Mucosa of descending colon (tissue), 3 donors: ENCODE measurements around the gene HOXA3. TPM values are rescaled to one million over a fixed set of nuclear protein-coding genes. Genes with fewer than 3 reads are reported as not detected.
A peak's percentile ranks its signal among the peaks of the same experiment; 100 is the strongest.

ENCODE experiments used
- ATAC-seq: fragments of 200-7000 bp; cut with Tn5 transposase; one replicate; pipeline ENCODE4 v1.9.1; 2020; ENCODE audit warnings: mild to moderate bottlenecking, moderate library complexity
- DNase-seq, 3 donors: peaks; one replicate each; pipeline ENCODE4 v3.0.0-alpha.2; 2020
- H3K36me3 ChIP-seq: fragments of 200-600 bp; one replicate; pipeline ENCODE4 v1.8.0; 2021; ENCODE audit warnings: low read depth, mild to moderate bottlenecking
- H3K4me1 ChIP-seq: fragments of 200-600 bp; one replicate; pipeline ENCODE4 v1.8.0; 2021; ENCODE audit warnings: low read depth, mild to moderate bottlenecking
- H3K4me3 ChIP-seq: fragments of 200-600 bp; one replicate; pipeline ENCODE4 v1.8.0; 2021; ENCODE audit warnings: mild to moderate bottlenecking
- H3K9me3 ChIP-seq: fragments of 200-600 bp; one replicate; pipeline ENCODE4 v1.8.0; 2021; ENCODE audit warnings: mild to moderate bottlenecking
- CTCF ChIP-seq: fragments of 200-600 bp; IDR thresholded peaks from one replicate; pipeline ENCODE4 v1.8.0; 2022; ENCODE audit warnings: antibody characterized with exemption, mild to moderate bottlenecking
- intact Hi-C, 2 donors: fragments of 100-400 bp; cut with DNase I in 1 of 2; cut with micrococcal nuclease in 1 of 2; formaldehyde crosslinking; loops; one replicate each; pipeline versions ENCODE4 v1.11.0 to v1.11.1; 2022; cut with DNase I, micrococcal nuclease
- total RNA-seq, 3 donors: library from RNA; stranded (reverse); fragmentation: NEBNext Ultra II Directional in 2 of 3; extraction: Animal tissue kit (Norgen Biotek cat#: 25700) in 2 of 3; gene quantifications; one replicate each; pipeline versions ENCODE4 v1.2.1 to v1.2.4, GENCODE V29; 2021 to 2023
- donor health status: DM: no; HTN: no; CAD: no; lungs with moderate emphysema.
- donor health status: DM: no; HTN: no; CAD: no.
- donor health status: DM: no; HTN: yes; CAD: no.

The HOXA3 gene
- total RNA-seq, 3 donors from 2014 or later = 19.9 to 38.1 (median 20.5) TPM

- Histone ChIP-seq H3K9me3 (no peaks in the 10 kb centered on the region), H3K4me3 (peak within 1 kb of the TSS; percentile 85), H3K4me1 (peaks cover 22% of the 10 kb centered on the region), H3K36me3 (no peaks in the 10 kb centered on the region)
- no peak for TF ChIP-seq CTCF
- peak; percentile 90 to 92 (median 91) for DNase-seq
- intact Hi-C loops = loop anchor here in 1 of 2 donors (10.0 kb wide), 1 partner anchor 231 kb away; the partner anchor contains the start of gene SKAP2
- ATAC-seq = peak; percentile 82
Observed at GRCh38 chr7:27095897-27096767, 56.3 kb downstream of the HOXA3 start, which contains the start of gene HOXA1. HOXA1 (minus strand) TSS chr7:27096000; CDS start chr7:27095912, 88 bp downstream.

GRCh38 chr7:27095050-27095896, 57.1 kb downstream of the HOXA3 start:
- intact Hi-C loops = loop anchor here in 1 of 2 donors (10.0 kb wide), 1 partner anchor 230 kb away; the partner anchor contains the start of gene SKAP2
- H3K4me3 ChIP-seq = peak overlapping the region; percentile 85
- no peak for TF ChIP-seq CTCF
- H3K36me3 ChIP-seq = no peaks in the 10 kb centered on the region
- H3K4me1 ChIP-seq = peaks cover 21% of the 10 kb centered on the region
- no peaks in the 10 kb centered on the region for H3K9me3 ChIP-seq
- ATAC-seq (no peak), DNase-seq (peak in 2 of 3 donors; percentile 51 to 55)

GRCh38 chr7:27094304-27095049, 57.9 kb downstream of the HOXA3 start:
- no peak for TF ChIP-seq CTCF
- H3K4me3 ChIP-seq = no peak overlapping the region
- peaks cover 13% of the 10 kb centered on the region for H3K4me1 ChIP-seq
- intact Hi-C loops = loop anchor here in 1 of 2 donors (10.0 kb wide), 1 partner anchor 230 kb away; the partner anchor contains the start of gene SKAP2
- no peaks in the 10 kb centered on the region for H3K9me3 ChIP-seq
- H3K36me3 ChIP-seq = no peaks in the 10 kb centered on the region
- ATAC-seq (no peak), DNase-seq (no peak)

DNA sequence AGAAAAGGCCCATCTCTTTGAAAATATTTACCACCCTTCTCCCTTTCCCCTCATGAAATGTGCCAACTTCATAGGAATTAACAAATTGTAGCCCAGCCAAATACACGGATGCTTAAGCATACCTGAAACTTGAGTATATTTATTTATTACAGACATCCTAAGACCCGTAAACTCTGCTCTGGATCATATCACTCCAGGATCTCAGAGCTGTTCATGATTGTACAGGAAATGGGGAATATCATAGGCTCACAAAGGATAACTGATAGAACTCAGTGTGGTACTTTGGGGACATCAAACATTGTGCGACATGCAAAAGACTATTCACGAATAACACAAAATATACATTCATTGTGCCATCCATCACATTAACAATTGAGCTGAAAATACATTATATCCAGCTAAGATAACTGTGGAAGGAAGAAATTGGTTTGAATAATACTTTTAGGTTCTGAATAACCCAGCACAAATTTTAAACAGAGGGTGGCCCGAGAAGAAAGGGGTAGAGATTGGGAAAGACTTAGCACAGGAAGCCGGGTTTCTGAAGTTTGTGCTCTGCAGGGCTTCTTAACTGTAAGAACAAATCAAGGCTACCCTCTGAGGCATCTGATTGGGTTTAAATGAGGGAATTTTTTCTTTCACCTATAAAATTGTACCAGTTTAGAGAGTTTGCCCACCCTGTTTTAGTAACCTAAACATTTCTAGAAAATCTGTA, 59.0 kb downstream of the HOXA3 start:
- intact Hi-C loops = loop anchor here in 1 of 2 donors (10.0 kb wide), 1 partner anchor 229 kb away; the partner anchor contains the start of gene SKAP2
- DNase-seq = no peak
- TF ChIP-seq CTCF = no peak
- Histone ChIP-seq H3K4me1 (peaks cover 9% of the 10 kb centered on the region), H3K9me3 (no peaks in the 10 kb centered on the region), H3K4me3 (no peak overlapping the region), H3K36me3 (no peaks in the 10 kb centered on the region)
- ATAC-seq = no peak
